ENCODE data around the gene GNGT2. TPM values are rescaled to one million over a fixed set of nuclear protein-coding genes. Genes with fewer than 3 reads are reported as not detected.
"Not testable (repeated sequence)": the region's sequence is repeated elsewhere in the genome, so short reads cannot be mapped to it uniquely, and the experiment has no call there.

The GNGT2 gene
- total RNA-seq, 2 experiments from 2014 or later = 13.3 to 32.6 TPM

- H2AFZ ChIP-seq (ENCODE audit: low read length); H3K9me3 ChIP-seq (ENCODE audit: low read length); H4K20me1 ChIP-seq (ENCODE audit: insufficient read depth, low read length); H3K79me2 ChIP-seq (ENCODE audit: insufficient read depth, low read depth, low read length); H3K9me2 ChIP-seq (ENCODE audit: insufficient read depth, low read length); BruUV-seq (replicated peaks); DNase-seq (ENCODE audit: low spot score); H3K4me1 ChIP-seq (ENCODE audit: insufficient read depth, low read length, poor library complexity, severe bottlenecking); H3K36me3 ChIP-seq (ENCODE audit: insufficient read depth, low read length); intact Hi-C loops (cut with micrococcal nuclease; ENCODE audit: unreplicated experiment); CTCF ChIA-PET (ENCODE audit: unreplicated experiment); H3K27ac ChIP-seq (ENCODE audit: low read depth, low read length, poor library complexity, severe bottlenecking); H3K4me3 ChIP-seq (ENCODE audit: low read depth, low read length, poor library complexity, severe bottlenecking); H3K4me2 ChIP-seq (ENCODE audit: low read length): not testable (repeated sequence)
- POLR2A ChIA-PET = interaction anchor here (0.6 kb wide), 1 partner anchor 382 kb away, joined by 3 read pairs; no protein-coding TSS in a partner anchor
Observed at GRCh38 chr17:49170711-49171110, 39.7 kb downstream of the GNGT2 start.

GRCh38 chr17:49170216-49170615 lies 40.2 kb downstream of the GNGT2 start:
- no peak for DNase-seq (ENCODE audit: low spot score)
- POLR2A ChIA-PET = no interaction called here
- H3K4me2 ChIP-seq (ENCODE audit: low read length) = no peak overlapping the region
- no peaks in the 10 kb centered on the region for H3K4me1 ChIP-seq (ENCODE audit: insufficient read depth, low read length, poor library complexity, severe bottlenecking)
- CTCF ChIA-PET (ENCODE audit: unreplicated experiment) = no interaction called here
- no peaks in the 10 kb centered on the region for H3K36me3 ChIP-seq (ENCODE audit: insufficient read depth, low read length)
- no peak overlapping the region for H2AFZ ChIP-seq (ENCODE audit: low read length)
- no peaks in the 10 kb centered on the region for H3K79me2 ChIP-seq (ENCODE audit: insufficient read depth, low read depth, low read length)
- no peak for TF ChIP-seq CTCF (conservative IDR thresholded peaks at IDR 0.05; ENCODE audit: low read length)
- TF ChIP-seq EZH2phosphoT487 (IDR thresholded peaks at IDR 0.05; ENCODE audit: borderline replicate concordance, low read depth, low read length) = no peak
- intact Hi-C loops (cut with micrococcal nuclease; ENCODE audit: unreplicated experiment) = no loop called here
- no TSS peak for BruUV-seq (replicated peaks)
- H3K9me2 ChIP-seq (ENCODE audit: insufficient read depth, low read length) = no peaks in the 10 kb centered on the region
- H3K27ac ChIP-seq (ENCODE audit: low read depth, low read length, poor library complexity, severe bottlenecking) = no peak overlapping the region
- no peaks in the 10 kb centered on the region for H3K9me3 ChIP-seq (ENCODE audit: low read length)
- H4K20me1 ChIP-seq (ENCODE audit: insufficient read depth, low read length) = no peaks in the 10 kb centered on the region
- no peak overlapping the region for H3K4me3 ChIP-seq (ENCODE audit: low read depth, low read length, poor library complexity, severe bottlenecking)

- ChIA-PET POLR2A (no interaction called here), CTCF (ENCODE audit: unreplicated experiment) (no interaction called here)
- H3K79me2 ChIP-seq (ENCODE audit: insufficient read depth, low read depth, low read length) = no peaks in the 10 kb centered on the region
- TF ChIP-seq EZH2phosphoT487 (IDR thresholded peaks at IDR 0.05; ENCODE audit: borderline replicate concordance, low read depth, low read length) = no peak
- TF ChIP-seq CTCF (conservative IDR thresholded peaks at IDR 0.05; ENCODE audit: low read length) = no peak
- H3K27ac ChIP-seq (ENCODE audit: low read depth, low read length, poor library complexity, severe bottlenecking) = no peak overlapping the region
- no peaks in the 10 kb centered on the region for H3K36me3 ChIP-seq (ENCODE audit: insufficient read depth, low read length)
- DNase-seq (ENCODE audit: low spot score) = no peak
- no peaks in the 10 kb centered on the region for H3K9me3 ChIP-seq (ENCODE audit: low read length)
- H3K4me3 ChIP-seq (ENCODE audit: low read depth, low read length, poor library complexity, severe bottlenecking) = no peak overlapping the region
- no peaks in the 10 kb centered on the region for H3K4me1 ChIP-seq (ENCODE audit: insufficient read depth, low read length, poor library complexity, severe bottlenecking)
- H2AFZ ChIP-seq (ENCODE audit: low read length) = no peak overlapping the region
- BruUV-seq (replicated peaks) = no TSS peak
- no peaks in the 10 kb centered on the region for H3K9me2 ChIP-seq (ENCODE audit: insufficient read depth, low read length)
- no peak overlapping the region for H3K4me2 ChIP-seq (ENCODE audit: low read length)
- H4K20me1 ChIP-seq (ENCODE audit: insufficient read depth, low read length) = no peaks in the 10 kb centered on the region
- intact Hi-C loops (cut with micrococcal nuclease; ENCODE audit: unreplicated experiment) = no loop called here
Observed at GRCh38 chr17:49168706-49169105, 41.7 kb downstream of the GNGT2 start.
